ENCODE results near the gene GSX2.

Gene GSX2

DNA sequence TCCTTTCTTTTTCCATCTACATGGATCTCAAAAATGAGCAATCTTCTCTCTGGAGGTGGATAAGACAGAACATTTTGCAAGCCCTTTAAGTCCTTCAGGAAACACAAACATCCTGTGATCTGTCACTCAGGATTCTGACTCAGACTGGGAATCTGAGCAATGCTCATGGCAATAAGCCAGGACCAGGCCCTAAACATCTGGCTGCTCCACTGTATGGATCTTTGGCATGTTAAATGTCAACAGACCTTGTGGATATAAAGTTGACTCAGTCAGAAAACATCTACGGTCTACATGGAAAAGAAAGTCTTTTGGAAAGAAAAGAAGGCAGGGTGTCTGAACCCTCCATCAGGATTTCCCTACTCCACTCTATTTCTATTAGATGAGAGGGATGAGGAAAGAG lies 17.8 kb upstream of the GSX2 start:
- Histone ChIP-seq H3K27me3 (no peaks in the 10 kb centered on the region), H3K36me3 (no peaks in the 10 kb centered on the region), H3K4me1 (peaks cover 0 to 33% (median 8%) of the 10 kb centered on the region in 4 donors), H3K27ac (peak overlapping the region; percentile 6 to 20), H3K9me3 (no peaks in the 10 kb centered on the region), H3K4me3 (no peak overlapping the region)
- TF ChIP-seq, protein P1, sequence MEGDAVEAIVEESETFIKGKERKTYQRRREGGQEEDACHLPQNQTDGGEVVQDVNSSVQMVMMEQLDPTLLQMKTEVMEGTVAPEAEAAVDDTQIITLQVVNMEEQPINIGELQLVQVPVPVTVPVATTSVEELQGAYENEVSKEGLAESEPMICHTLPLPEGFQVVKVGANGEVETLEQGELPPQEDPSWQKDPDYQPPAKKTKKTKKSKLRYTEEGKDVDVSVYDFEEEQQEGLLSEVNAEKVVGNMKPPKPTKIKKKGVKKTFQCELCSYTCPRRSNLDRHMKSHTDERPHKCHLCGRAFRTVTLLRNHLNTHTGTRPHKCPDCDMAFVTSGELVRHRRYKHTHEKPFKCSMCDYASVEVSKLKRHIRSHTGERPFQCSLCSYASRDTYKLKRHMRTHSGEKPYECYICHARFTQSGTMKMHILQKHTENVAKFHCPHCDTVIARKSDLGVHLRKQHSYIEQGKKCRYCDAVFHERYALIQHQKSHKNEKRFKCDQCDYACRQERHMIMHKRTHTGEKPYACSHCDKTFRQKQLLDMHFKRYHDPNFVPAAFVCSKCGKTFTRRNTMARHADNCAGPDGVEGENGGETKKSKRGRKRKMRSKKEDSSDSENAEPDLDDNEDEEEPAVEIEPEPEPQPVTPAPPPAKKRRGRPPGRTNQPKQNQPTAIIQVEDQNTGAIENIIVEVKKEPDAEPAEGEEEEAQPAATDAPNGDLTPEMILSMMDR (IDR thresholded peaks at IDR 0.05): no peak
- no peak for DNase-seq
- intact Hi-C loops (cut with DNase I; ENCODE audit: low total_unique reads): no loop called here

GRCh38 chr4:54085284-54085683 lies 14.7 kb upstream of the GSX2 start:
- Histone ChIP-seq H3K4me1 (peaks cover 0 to 11% (median 5%) of the 10 kb centered on the region in 4 donors), H3K36me3 (no peaks in the 10 kb centered on the region), H3K27ac (no peak overlapping the region), H3K4me3 (no peak overlapping the region), H3K9me3 (no peaks in the 10 kb centered on the region), H3K27me3 (no peaks in the 10 kb centered on the region)
- intact Hi-C loops (cut with DNase I; ENCODE audit: low total_unique reads): no loop called here
- TF ChIP-seq, protein P1 (IDR thresholded peaks at IDR 0.05): no peak
- peak in 1 of 2 donors; percentile 86 for DNase-seq

- Histone ChIP-seq H3K36me3 (no peaks in the 10 kb centered on the region), H3K27me3 (peaks cover 0 to 13% of the 10 kb centered on the region in 2 donors), H3K4me1 (peaks cover 0 to 20% (median 15%) of the 10 kb centered on the region in 4 donors), H3K27ac (no peak overlapping the region), H3K9me3 (no peaks in the 10 kb centered on the region), H3K4me3 (no peak overlapping the region)
- intact Hi-C loops (cut with DNase I; ENCODE audit: low total_unique reads): no loop called here
- no peak for DNase-seq
- TF ChIP-seq, protein P1 (IDR thresholded peaks at IDR 0.05): no peak
Measured at GRCh38 chr4:54089875-54090274, 10.1 kb upstream of the GSX2 start.

DNA sequence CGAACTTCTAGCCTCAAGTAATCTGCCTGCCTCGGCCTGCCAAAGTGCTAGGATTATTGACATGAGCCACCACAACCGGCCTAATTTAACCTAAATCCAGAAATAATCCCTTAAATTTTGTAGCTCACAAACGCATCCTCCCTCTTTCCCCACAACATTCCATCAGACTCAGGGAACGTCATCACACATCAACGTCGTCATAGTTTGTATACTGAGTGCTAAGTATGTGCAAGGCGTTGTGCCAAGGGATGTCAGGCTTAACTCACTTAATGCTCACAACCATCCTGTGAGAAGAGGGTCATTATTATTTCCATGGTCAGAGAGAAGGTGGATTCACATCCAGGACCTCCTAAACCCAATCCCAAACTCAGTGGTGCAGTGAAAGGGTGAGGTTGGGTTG lies 9.6 kb upstream of the GSX2 start:
- intact Hi-C loops (cut with DNase I; ENCODE audit: low total_unique reads): no loop called here
- TF ChIP-seq, protein P1 (IDR thresholded peaks at IDR 0.05): no peak

DNA sequence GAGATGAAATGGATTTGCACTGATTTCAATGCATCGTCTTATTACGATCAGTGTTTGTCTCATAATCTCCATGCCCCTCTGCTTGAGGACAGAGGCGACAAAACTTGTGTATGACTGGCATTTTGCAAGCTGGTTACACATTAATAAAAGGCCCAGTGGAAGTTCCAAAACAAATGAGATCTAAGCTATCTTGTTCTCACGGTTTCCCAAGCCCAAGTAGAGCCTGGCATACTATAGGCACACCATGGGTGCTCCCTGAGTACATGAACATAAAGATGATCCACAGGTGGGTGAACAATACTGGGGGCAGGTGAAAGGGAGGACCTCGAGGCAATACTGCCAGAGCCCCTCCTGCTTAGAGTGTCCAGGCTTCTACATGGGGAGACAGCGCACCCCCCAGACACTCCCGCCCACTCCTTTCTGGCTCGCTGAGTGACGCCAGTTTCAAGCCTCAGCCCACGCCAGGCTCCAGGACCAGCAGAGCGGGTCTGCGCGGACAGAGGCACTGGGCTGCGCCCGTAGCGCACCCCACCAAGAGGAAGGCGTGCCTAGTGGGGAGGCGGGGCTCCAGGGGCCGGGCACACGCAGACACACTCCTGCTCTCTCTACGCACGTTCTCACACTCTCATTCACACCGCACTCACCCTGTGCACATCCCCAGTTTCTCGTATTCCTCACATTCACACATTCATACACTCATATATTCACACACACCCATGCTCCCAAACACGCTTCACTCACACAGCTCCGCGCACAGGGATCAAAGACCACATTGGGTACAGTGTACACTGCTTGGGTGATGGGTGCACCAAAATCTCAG lies 8.9 kb upstream of the GSX2 start:
- Histone ChIP-seq H3K4me3 (peak overlapping the region; percentile 50 to 56), H3K4me1 (peaks cover 0 to 20% (median 15%) of the 10 kb centered on the region in 4 donors), H3K9me3 (no peaks in the 10 kb centered on the region), H3K27ac (peak overlapping the region in 1 of 2 donors; percentile 45), H3K27me3 (peaks cover 0 to 20% of the 10 kb centered on the region in 2 donors), H3K36me3 (no peaks in the 10 kb centered on the region)
- intact Hi-C loops (cut with DNase I; ENCODE audit: low total_unique reads): no loop called here
- TF ChIP-seq, protein P1 (IDR thresholded peaks at IDR 0.05): no peak
- DNase-seq: peak in 1 of 2 donors; percentile 75

More for the DNA sequence above, 9.6 kb upstream of the GSX2 start:
- Histone ChIP-seq H3K4me3 (no peak overlapping the region), H3K27ac (no peak overlapping the region), H3K27me3 (peaks cover 0 to 18% of the 10 kb centered on the region in 2 donors), H3K9me3 (no peaks in the 10 kb centered on the region), H3K4me1 (peaks cover 0 to 20% (median 15%) of the 10 kb centered on the region in 4 donors), H3K36me3 (no peaks in the 10 kb centered on the region)
- DNase-seq: no peak

All from tibial artery (tissue), 4 donors.